ENCODE data around the gene CDH5.

GRCh38 chr16:66375451-66375850 lies 9.0 kb downstream of the CDH5 start:
- TF ChIP-seq EZH2phosphoT487 (conservative IDR thresholded peaks at IDR 0.05; ENCODE audit: low read length), result no peak
- TF ChIP-seq CTCF (IDR thresholded peaks at IDR 0.05; ENCODE audit: insufficient read depth, low read length, poor library complexity, severe bottlenecking), result no peak

All from SU-DHL-6 (cell line).